Stimulated activated CD4-positive, alpha-beta T cell treated with anti-CD3 and anti-CD28 coated beads, TNF-alpha, amount 100 ng/mL, for 24 hours (primary cell): ENCODE measurements around the gene SYNE3.

Source experiments
- DNase-seq, 3 experiments: peaks; one replicate each; pipeline ENCODE4 v3.0.0-alpha.2; 2020; ENCODE audit warnings: low read depth in 3 of 3

The SYNE3 gene, protein sequence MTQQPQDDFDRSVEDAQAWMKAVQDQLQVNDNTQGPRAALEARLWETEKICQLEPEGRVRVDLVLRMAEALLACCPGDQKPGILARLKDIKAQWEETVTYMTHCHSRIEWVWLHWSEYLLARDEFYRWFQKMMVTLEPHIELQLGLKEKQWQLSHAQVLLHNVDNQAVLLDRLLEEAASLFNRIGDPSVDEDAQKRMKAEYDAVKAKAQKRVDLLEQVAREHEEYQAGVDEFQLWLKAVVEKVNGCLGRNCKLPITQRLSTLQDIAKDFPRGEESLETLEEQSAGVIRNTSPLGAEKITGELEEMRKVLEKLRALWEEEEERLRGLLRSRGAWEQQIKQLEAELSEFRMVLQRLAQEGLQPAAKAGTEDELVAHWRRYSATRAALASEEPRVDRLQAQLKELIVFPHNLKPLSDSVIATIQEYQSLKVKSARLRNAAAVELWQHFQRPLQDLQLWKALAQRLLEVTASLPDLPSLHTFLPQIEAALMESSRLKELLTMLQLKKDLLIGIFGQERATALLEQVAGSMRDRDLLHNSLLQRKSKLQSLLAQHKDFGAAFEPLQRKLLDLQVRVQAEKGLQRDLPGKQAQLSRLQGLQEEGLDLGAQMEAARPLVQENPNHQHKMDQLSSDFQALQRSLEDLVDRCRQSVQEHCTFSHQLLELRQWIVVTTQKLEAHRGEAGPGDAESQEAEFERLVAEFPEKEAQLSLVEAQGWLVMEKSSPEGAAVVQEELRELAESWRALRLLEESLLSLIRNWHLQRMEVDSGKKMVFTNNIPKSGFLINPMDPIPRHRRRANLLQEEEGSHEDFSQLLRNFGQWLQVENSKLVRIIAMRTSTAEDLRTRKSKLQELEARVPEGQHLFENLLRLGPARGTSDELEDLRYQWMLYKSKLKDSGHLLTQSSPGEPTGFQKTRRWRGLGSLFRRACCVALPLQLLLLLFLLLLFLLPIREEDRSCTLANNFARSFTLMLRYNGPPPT

DNA sequence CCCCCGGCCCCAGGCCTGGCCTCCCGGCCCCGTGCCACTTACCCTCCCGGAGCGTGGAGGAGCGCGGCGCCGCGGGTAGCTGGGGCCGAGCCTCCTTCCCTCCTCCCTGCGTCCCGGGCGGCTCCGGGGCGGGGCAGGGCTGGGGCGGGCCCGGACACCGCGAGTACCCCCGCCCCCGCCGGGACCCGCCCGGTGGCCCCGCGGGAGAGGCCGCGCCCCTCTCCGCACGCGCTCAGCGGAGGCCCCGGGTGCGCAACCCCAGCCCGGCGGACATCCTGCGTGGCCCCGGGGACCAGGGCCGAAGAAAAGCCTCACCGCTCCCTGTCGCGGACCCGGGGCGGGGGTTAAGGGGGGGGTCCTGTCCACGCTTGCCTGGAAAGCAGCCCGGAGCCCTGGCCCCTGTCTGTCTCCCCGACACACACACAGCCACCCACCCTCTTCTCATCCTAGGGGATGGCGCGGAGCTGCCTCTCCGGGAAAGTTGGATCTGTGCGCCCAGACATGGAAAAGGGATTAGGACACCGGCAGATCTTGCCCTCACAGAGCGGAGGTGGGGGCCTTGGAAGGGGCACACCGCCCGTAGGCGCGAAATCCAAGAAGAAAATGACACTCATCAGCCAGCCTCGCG, at the start of gene SYNE3:
Gene SYNE3, minus strand, starts transcription at position 97 of the 628 bp plus-strand sequence. CDS start 40,829 bp downstream, outside the sequence.
- peak in 1 of 3 experiments; percentile 60 for DNase-seq

DNA sequence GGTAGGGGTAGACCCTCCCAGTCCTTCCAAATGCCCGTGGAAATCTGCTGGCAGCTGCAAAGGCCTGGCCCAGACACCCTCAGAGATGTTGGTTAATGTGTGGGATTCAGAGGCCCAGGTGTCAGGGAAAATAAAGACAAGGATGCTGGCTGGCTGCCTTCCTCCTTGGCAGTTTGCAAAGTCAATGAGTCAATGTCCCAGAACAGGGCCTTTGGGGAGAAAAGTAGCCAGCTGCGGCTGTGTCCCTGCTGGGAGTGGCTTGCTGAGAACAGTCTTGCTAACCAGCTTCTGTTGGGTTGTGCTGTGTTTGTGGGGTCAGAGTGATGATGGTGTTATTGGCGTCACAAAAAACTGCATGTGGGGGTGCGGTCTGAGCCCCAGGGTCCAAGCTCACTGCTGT, 47.6 kb upstream of the SYNE3 start:
- DNase-seq: no peak

DNA sequence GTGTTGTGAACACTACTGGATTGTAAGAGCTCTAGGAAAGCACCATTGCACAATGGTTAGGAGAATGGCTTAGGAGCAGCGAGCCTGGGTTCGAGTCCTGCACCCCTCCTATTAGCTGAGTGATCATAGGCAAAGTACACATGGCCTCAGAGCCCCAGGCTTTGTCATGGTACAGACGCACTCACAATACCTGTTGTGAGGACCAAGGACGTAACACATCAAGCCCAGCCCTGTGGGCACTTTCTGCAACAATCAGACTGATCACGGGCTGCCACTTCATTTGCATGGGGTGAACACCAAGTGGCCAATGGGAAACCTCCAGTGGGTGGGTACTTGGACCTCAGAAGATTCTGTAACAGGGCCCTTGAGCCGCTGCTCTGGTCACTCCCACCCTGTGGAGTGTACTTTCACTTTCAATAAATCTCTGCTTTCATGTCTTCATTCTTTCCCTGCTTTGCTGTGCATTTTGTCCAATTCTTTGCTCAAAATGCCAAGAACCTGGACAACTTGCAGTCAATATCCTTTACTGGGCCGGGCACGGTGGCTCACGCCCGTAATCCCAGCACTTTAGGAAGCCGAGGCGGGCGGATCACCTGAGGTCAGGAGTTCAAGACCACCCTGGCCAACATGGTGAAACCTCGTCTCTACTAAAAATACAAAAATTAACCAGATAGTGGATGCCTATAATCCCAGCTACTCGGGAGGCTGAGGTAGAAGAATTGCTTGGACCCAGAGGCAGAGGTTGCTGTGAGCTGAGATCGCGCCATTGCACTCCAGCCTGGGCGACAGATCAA, 46.6 kb upstream of the SYNE3 start:
- DNase-seq: no peak

DNA sequence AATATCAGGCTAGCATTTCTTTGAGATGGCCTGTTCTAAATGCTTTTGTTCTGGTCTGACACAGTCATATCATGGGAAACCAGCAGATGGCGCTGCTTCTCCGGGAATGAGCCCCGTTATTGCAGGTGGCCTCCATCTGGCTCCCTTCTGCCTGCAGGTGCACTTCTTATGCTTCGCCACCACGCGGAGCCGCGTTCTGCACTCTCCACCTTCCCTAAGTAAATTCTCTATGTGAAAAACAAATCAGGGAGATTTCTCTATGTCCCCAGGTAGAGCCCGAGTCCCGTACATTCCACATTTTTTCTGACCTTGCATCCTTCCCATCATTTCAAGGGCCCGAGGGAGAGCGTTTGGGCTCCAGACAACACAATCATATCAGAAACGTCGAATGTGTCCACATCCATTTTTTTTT, 44.6 kb upstream of the SYNE3 start:
- DNase-seq: peak; percentile 75 to 87 (median 77)

DNA sequence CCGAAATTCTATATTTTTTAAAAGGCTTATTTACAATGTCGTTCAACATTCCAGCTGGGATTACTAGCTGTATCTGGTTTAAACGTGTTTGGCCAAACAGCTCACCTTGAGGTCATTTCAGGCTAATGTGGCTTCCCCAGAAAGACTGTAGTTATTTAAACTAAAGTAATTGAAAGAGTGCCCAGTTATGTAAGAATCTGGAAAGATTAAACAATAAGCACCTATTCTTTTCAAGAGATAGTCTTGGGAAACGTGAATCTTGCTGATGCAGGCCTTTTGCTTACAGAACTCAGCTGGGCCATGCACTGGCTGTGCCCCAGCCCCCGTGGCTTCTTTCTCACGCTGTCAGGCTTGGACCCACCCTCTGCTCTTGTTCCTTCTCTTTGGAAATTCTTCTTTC, 42.8 kb upstream of the SYNE3 start:
- no peak for DNase-seq

DNA sequence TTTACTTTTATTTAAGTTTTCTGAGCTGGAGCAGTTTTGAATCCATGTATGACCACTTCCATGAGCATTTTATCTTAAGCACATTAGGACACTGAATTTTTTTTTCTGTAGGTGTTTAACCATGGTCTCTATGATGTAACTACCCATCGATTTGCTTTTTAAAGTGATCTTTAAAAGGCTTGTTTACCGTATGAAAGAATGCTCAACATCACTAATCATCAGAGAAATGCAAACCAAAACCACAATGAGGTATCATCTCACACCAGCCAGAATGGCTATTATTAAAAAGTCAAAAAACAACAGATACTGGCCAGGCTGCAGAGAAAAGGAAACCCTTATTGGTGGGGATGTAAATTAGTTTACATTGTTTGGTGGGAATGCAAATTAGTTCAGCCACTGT, 41.4 kb upstream of the SYNE3 start:
- no peak for DNase-seq

DNA sequence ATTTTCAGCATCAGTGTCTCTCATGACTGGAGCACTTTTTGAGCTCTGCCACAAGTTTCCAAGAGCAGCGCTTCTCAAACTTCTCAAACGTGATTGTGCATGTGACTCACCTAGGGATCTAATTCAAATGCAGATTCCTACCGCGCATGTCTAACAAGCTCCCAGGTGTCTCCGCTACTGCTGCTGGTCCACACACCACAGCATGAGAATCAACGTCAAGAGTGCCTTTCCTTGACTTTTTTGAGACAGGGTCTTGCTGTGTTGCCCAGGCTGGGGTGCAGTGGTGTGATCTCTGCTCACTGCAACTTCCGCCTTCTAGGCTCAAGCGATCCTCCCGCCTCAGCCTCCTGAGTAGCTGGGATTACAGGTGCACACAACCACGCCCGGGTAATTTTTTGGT, 40.8 kb upstream of the SYNE3 start:
- no peak for DNase-seq

DNA sequence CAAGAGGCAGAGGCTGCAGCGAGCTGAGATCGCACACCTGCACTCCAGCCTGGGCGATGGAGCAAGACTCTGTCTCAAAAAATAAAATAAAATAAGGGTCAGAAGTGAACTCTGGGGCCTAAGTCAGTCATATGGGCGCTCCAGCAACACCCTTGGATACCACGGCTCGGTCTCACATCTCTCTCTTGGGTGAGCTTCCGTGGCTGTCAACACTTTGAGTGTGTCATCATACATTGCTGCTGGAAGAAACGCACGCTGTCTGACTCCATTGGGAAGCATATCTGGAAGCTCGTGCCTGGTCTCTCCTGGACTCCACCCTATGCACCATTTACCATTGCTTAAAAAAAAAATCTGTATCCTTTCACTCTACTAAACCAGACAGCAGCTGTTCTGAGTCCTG, 38.6 kb upstream of the SYNE3 start:
- no peak for DNase-seq

DNA sequence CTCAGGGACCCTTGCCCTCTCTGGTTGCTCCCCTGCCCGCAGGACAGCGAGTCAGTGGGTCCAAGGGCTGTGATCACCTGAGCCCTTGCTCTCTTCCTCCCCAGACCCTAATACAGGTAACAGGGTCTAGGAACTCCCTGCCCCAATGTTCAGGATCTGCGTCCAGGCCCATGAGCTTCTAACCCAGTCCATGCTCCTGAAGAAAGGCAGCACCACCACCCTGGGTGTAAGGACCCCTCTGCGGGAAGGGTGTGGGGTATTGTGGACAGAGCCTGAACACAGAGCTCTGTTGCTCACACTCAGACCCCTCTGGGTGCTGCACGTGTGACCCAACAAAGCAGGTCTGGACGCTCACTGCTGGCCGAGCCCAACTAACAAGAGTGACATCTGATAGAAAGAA, 36.7 kb upstream of the SYNE3 start:
- no peak for DNase-seq

DNA sequence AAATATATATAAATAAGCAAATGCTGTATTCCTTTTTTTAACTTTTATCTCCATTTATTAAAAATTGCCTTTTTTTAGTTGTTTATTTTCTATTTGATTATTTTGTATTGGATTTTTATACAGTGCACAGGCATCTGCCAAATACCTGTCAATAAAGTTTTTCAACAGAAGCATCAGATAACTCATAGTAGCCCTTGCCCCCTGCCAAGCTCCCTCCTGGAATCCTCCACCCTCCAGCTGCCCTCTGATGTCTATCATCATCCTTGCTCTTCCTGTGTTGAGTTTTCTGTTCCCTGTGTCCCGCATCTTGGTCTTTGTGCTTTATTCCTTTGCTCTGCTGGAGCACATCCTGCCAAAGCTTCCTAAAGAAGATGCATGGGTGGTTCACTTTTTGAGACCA, 35.0 kb upstream of the SYNE3 start:
- no peak for DNase-seq

DNA sequence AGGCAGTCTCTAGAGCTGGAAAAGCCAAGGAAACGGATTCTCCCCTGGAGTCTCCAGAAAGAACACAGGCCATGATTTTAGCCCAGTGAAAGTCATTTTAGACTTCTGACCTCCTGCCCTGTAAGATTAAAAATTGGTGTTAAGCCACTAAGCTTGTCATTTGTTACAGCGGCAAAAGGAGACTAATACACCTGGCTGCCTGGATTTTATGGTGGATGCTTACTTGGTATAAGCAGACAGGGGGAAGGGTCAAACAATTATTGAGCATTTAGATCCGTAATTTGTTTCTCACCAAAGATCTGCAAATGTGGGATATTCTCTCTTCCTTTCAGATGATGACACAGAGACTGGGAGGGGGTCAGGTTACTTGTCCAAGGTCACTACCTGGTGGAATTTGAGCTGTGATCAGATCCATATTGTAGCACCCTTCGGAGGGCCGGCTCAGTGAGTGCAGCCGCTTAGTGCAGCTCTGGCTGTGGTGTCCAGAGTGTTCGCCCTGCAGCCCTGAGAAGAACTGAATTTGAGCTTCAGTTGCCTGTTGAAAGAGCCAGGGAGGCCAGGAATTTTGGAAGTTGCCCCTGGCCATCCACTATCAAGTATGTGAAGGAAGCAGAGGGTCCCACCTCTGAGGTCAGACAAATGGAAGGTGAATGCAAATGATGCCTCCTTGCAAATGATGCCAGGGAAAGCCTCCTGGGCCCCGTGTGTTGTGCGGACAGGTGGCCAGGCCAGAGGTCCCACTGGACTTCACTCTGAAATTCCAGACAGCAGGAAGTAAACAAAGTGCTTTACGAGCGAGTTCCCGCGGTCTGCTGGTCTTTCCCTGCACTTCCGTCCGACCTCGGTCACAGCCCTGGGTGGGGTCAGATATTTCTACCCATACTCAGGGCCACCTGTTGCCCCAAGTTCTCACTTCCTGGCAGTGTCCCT, 33.5 kb upstream of the SYNE3 start:
- no peak for DNase-seq

DNA sequence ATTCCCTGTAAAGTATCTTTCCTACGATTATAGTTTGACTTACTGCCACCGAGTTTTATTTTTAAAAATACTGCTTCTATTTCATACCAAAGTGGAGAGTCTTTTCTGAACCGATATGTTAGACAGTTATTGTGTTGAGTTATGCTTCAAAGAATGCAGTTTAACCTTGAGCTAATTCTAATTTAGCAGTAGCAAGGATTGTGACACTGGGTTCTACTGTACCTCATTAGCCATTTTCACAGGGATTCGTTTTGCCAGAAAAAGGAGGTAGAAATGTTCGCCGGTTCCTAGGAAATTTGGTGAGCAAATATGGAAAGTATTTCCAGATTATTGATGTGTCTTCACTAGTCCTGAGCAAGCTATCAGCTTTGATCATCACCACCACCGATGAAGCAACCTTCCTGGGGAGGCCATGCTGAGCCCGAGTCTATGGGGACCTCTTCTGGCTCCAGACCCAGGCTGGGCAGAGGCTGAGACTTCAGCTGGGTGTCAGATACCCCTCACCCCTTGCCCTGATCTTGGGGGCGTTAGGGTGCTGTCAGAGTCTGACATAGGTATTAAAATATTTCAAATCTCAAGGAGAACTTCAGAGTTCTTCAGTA, 32.0 kb upstream of the SYNE3 start:
- no peak for DNase-seq

DNA sequence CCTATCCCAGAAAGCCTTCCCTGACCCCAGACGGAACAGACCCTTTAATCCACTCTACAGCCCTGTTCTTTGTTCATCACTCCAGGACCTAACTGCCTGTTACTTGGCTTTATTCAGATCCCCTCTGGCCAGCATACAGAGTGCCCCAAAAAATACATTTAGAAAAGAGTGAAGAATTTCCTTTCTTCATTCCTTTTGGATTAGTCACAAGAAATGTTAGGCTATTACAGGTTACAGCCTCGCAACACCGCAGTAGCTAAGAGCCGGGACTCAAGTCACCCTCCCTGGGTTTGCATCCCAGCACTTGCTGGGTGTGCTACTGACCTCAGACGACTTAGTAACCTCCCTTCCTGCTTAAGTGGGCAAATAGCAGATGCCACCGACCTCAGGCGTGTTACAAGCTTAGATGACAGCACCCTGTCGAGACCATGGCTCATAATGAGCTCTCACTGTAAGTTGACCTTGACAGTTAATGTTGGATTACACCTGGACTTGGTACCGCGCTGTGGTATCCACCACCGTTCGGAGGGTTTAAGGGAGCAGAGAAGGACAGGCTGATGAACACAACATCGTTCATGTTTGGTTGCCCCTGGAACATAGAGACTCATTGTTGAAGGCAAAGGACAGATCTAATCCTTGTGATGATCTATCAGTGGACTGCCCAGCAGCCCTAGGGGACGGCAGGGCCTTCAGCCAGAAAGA, 31.3 kb upstream of the SYNE3 start:
- no peak for DNase-seq

DNA sequence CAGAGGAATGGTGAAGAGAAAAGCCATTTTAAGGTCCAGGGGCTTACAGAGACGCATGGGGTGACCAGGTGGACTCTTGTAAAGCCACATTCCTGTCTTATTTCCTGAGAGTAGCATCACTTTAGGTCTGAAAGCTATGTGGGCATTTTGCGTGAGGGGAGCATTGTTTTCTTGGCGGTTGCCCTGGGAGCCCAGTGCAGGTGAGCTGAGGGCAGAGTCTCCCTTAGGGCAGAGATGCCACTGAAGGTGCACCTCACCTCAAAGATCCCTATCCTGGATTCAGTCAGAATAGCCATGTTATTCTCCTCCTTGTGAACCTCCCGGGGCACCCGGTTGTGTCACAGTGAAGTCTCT, 30.8 kb upstream of the SYNE3 start:
- DNase-seq: no peak

DNA sequence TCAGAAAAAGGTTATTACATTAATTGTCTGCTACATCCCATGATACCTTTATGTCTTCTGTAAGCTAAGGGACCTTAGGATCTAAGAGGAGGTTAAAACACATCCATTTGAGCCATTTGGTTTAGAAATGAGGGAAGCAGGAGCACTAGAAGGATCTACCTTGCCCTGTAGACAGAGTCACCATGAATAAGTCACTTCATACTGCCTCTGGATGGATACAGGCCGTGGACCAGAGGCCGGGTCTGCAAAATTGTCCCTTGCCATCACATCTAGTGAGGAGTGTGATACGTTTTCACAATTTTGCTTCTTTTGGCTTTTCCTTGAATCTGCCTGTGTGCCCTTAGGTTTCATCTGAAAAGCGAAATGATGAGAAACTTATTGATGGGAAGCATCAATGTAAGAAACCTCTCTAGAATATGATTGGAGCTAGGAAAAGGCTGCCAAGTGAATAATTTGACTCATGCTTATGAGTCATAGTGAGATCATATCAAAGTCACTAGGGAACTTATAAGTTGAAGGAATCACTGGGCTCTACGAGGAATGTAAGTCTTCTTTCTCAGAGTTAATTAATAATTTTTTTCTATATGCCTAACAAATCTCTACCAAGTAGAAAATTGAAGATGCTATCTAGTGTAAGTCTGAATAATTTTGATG, 29.2 kb upstream of the SYNE3 start:
- DNase-seq: no peak

DNA sequence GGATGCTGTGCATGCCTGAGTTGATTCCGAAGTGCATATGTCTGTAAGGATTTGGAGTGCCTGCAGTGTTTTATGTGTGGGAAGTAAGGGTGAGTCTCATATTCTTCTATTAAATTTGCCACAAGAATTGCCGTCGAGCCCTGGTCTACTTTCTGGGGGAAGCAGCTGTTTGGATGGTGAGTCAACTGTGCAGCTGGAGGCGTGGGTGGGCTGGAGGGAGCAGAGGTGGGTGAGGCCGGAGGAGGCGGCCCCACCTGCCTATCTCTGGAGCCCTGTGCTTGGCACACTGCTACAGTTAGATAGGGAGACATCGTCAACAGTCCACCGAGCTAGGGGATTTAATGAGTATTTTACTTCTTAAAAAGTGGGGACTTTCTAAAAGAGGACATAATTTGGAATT, 28.1 kb upstream of the SYNE3 start:
- no peak for DNase-seq

DNA sequence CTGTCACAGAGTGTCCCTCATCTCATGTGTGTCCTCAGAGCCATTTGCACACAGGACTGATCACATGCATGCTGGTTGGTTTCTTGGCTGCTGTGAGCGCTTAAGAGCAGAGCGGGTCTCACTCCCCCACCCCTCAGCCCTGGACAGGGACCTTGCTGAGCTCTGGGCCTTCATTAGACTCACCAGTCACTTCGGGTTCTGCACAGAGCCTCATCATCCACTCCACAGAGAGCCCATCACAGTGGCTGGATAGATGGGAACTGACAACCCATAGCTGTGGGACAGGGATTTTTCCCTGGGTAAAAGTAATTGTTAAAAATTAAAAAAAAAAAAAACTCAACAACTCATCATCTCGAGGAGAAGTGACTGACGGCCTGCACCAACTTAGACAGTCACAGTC, 26.6 kb upstream of the SYNE3 start:
- no peak for DNase-seq

DNA sequence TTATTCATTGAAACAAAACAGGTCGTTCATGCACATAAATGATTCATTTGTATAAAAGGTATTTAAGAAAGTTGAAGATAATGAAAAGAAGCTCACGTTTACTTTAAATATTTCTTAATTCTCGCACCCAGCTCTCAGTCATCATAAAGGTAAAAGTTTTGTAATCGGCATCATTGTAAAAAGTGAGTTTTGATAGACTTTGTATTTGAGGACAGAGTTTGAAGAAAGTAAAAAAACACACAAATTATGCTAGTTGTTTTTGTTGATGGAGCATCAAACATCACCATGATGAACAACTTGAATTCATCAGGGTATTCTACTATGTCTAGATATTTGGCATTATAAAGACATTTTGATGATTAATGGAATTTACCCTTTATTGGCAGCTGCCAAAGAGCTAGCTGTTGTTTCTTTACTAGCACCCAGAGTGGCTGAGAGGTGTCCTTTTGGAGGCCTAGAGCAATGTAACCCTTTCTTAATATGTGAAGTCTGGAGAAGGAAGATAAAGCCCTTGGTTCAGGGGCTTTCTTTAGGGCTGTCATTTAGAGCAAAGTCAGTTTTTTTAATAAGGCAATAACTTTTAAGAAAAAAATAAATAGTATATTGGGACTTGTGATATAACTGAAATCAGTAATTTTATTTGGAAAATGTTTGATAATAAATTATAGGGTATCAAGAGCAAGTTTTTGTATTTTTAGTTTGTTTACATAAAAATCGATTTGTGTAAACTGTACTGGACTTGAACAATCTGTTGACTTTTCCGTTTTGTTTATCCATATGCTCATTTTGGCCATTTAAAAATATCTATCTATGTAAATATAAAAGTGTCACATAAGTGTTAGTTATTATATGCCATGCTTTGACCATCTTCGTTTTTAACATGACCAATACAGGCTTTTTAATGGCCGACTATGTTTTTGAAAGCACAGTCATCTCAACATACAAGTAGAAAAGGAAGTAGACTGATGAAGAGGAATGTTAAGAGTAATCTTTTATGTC, 25.8 kb upstream of the SYNE3 start:
- DNase-seq: no peak
